GM23338 (cell line): ENCODE results near the gene PLIN4. TPM values are rescaled to one million over a fixed set of nuclear protein-coding genes. Genes with fewer than 3 reads are reported as not detected.

Source experiments
- ATAC-seq: fragments of 200-7000 bp; cut with Tn5 transposase; 3 replicates; pipeline ENCODE4 v1.9.1; 2020
- DNase-seq: peaks from one replicate; pipeline ENCODE4 v3.0.0-alpha.2; 2015; ENCODE audit warnings: low spot score
- H2AFZ ChIP-seq: fragments of 200-600 bp; sonication (generic); 2 replicates; pipeline ENCODE4 v1.8.0; 2016; ENCODE audit warnings: antibody characterized with exemption, mild to moderate bottlenecking, moderate library complexity
- H3F3A ChIP-seq: fragments of 200-600 bp; sonication (generic); replicated peaks from 2 replicates; pipeline ENCODE4 v1.8.0; 2017; ENCODE audit warnings: antibody characterized with exemption, mixed run types, low read depth
- H3K27ac ChIP-seq: fragments of 200-600 bp; sonication (generic); 2 replicates; pipeline ENCODE4 v1.6.1; 2016; ENCODE audit warnings: low read depth
- H3K27me3 ChIP-seq: fragments of 200-600 bp; sonication (generic); 2 replicates; pipeline ENCODE4 v1.8.0; 2016; ENCODE audit warnings: mild to moderate bottlenecking, mixed run types, moderate library complexity; ENCODE audit not compliant: insufficient read depth
- H3K36me3 ChIP-seq: fragments of 200-600 bp; sonication (generic); 2 replicates; pipeline ENCODE4 v1.8.0; 2016; ENCODE audit warnings: mild to moderate bottlenecking; ENCODE audit not compliant: insufficient read depth
- H3K4me1 ChIP-seq: fragments of 200-600 bp; sonication (generic); 2 replicates; pipeline ENCODE4 v1.8.0; 2016; ENCODE audit warnings: mild to moderate bottlenecking, moderate library complexity; ENCODE audit not compliant: insufficient read depth
- H3K4me2 ChIP-seq: fragments of 200-600 bp; sonication (generic); 2 replicates; pipeline ENCODE4 v1.7.1; 2017; ENCODE audit warnings: mixed run types
- H3K4me3 ChIP-seq: fragments of 200-600 bp; sonication (generic); 2 replicates; pipeline ENCODE4 v1.6.1; 2016; ENCODE audit warnings: mixed run types
- H3K79me2 ChIP-seq: fragments of 200-600 bp; sonication (generic); replicated peaks from 2 replicates; pipeline ENCODE4 v1.8.0; 2017; ENCODE audit warnings: mild to moderate bottlenecking; ENCODE audit not compliant: insufficient read depth
- H3K9me2 ChIP-seq: fragments of 200-600 bp; sonication (generic); 2 replicates; pipeline ENCODE4 v1.8.0; 2017; ENCODE audit not compliant: insufficient read depth
- H4K20me1 ChIP-seq: fragments of 200-600 bp; sonication (generic); replicated peaks from 2 replicates; pipeline ENCODE4 v1.8.0; 2017; ENCODE audit warnings: mild to moderate bottlenecking; ENCODE audit not compliant: insufficient read depth
- H3K27ac Mint-ChIP-seq: 2 replicates; pipeline ENCODE4 v1.8.0; 2020; ENCODE audit warnings: inconsistent platforms, mild to moderate bottlenecking, moderate library complexity, mixed read lengths
- H3K27me3 Mint-ChIP-seq: 3 replicates; pipeline ENCODE4 v1.8.0; 2022; ENCODE audit warnings: low read depth, mild to moderate bottlenecking, moderate library complexity, mixed read lengths, inconsistent platforms; ENCODE audit not compliant: insufficient read depth, poor library complexity
- H3K36me3 Mint-ChIP-seq: 3 replicates; pipeline ENCODE4 v1.8.0; 2021; ENCODE audit warnings: low read depth, mild to moderate bottlenecking, inconsistent platforms, moderate library complexity, mixed read lengths
- H3K4me1 Mint-ChIP-seq: 3 replicates; pipeline ENCODE4 v1.8.0; 2020; ENCODE audit warnings: mild to moderate bottlenecking, inconsistent platforms, mixed read lengths
- H3K4me3 Mint-ChIP-seq: 3 replicates; pipeline ENCODE4 v1.8.0; 2021; ENCODE audit warnings: moderate library complexity, mild to moderate bottlenecking, inconsistent platforms, mixed read lengths
- H3K9me3 Mint-ChIP-seq: 3 replicates; pipeline ENCODE4 v1.8.0; 2020; ENCODE audit warnings: moderate library complexity, mild to moderate bottlenecking, inconsistent platforms, mixed read lengths
- CREB1 ChIP-seq: fragments of 250-450 bp; sonication (Bioruptor Pico); IDR thresholded peaks from 2 replicates; pipeline ENCODE4 v1.5.0; 2020; ENCODE audit warnings: low read depth, mild to moderate bottlenecking, moderate library complexity
- ETS1 ChIP-seq: IDR thresholded peaks from 2 replicates; pipeline ENCODE4 v1.6.1; 2016; ENCODE audit warnings: antibody characterized with exemption
- EZH2 ChIP-seq: fragments of 200-600 bp; sonication (generic); IDR thresholded peaks from one replicate; pipeline ENCODE4 v1.8.0; 2017; ENCODE audit warnings: antibody characterized with exemption, mild to moderate bottlenecking, low read depth; ENCODE audit not compliant: unreplicated experiment
- EZH2phosphoT487 ChIP-seq: fragments of 200-600 bp; sonication (generic); IDR thresholded peaks from one replicate; pipeline ENCODE4 v1.8.1; 2018; ENCODE audit warnings: antibody characterized with exemption; ENCODE audit not compliant: unreplicated experiment
- JUNB ChIP-seq: IDR thresholded peaks from one replicate; pipeline ENCODE4 v1.6.1; 2016; ENCODE audit warnings: antibody characterized with exemption; ENCODE audit not compliant: unreplicated experiment
- NANOG ChIP-seq: IDR thresholded peaks from 2 replicates; pipeline ENCODE4 v1.6.1; 2016; ENCODE audit warnings: antibody characterized with exemption, borderline replicate concordance
- POLR2AphosphoS5 ChIP-seq: IDR thresholded peaks from 2 replicates; pipeline ENCODE4 v1.6.1; 2016; ENCODE audit warnings: antibody characterized with exemption, low read depth
- REST ChIP-seq: IDR thresholded peaks from one replicate; pipeline ENCODE4 v1.6.1; 2018; ENCODE audit warnings: antibody characterized with exemption; ENCODE audit not compliant: unreplicated experiment
- STAT1 ChIP-seq: IDR thresholded peaks from one replicate; pipeline ENCODE4 v1.6.1; 2016; ENCODE audit warnings: antibody characterized with exemption; ENCODE audit not compliant: unreplicated experiment
- polyA plus RNA-seq: library from polyadenylated mRNA; unstranded; fragments of >200 nt; fragmentation: Nextera tagmentation; extraction: Ambion mirVana; gene quantifications from 2 replicates; pipeline ENCODE4 v1.2.1, GENCODE V29; 2016
- total RNA-seq: library from RNA; depleted of rRNA; stranded (reverse); fragments of >200 nt; shearing (Covaris generic); gene quantifications from 2 replicates; pipeline ENCODE4 v1.2.3, GENCODE V29; 2014

Gene PLIN4
- total and polyA plus RNA-seq, 2 experiments from 2014 or later, result 0.19 to 0.59 TPM

DNA sequence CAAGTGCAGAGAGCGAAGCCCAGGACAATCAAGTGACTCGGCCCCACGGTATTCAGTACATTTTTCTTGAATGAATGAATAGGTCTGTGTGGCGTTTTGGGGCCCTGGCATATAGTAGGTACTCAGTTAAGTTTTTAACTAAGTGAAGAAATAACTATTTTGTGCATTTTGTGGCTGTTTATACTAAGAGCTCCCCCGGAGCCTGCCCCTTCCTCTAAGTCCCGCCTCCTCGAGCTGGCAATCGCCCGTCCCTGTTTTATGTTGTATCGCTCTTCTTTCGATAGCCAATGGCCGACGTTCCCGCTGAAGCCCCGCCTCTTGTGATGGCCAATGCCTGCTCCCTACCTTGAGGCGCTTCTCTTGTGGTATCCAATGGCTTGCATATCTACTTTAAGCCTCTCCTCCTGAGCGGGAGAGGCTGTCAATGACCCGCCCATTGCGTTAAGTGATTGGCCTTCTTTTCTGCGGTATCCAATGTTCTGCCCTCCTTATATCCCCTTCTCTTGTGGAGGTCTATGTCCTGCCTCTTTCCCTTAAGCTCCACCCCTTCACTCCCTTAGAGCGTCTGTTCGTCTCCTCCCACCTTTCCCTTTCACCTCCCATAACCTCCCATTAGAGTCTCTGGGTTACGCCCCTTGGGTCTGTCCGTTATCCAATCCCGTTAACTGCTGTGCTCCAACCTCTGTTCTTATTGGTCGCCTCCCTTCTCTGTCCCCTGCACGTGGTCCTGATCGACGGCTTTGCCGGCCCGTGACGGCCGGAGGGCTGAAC lies 46.7 kb downstream of the PLIN4 start:
- Histone ChIP-seq H3K36me3 (0 out of 2 replicates have a peak, but pooled peaks cover 9% of the 10 kb centered on the region), H4K20me1 (peaks cover 8% of the 10 kb centered on the region), H3K27me3 (no peaks in the 10 kb centered on the region), H3K9me2 (no peaks in the 10 kb centered on the region), H3K79me2 (peaks cover 33% of the 10 kb centered on the region), H3K4me1 (peaks cover 9% of the 10 kb centered on the region; the same call in 1 of the 2 replicates), H3K27ac (peak overlapping the region; percentile 6; the same call in 1 of the 2 replicates), H2AFZ (no peak overlapping the region; the same call in 1 of the 2 replicates), H3K4me2 (peak overlapping the region; percentile 58), H3K4me3 (peak overlapping the region; percentile 48), H3F3A (peaks cover 12% of the 10 kb centered on the region; the same call in 1 of the 2 replicates)
- no peak for TF ChIP-seq STAT1
- peak; percentile 87 for TF ChIP-seq CREB1 (CRISPR knock-in tag)
- TF ChIP-seq POLR2AphosphoS5, result peak; percentile 33; the same call in 1 of the 2 replicates
- Mint-ChIP-seq H3K36me3 (peaks cover 4% of the 10 kb centered on the region), H3K4me3 (no peak overlapping the region), H3K4me1 (peaks cover 13% of the 10 kb centered on the region), H3K9me3 (no peaks in the 10 kb centered on the region), H3K27me3 (peaks cover 11% of the 10 kb centered on the region), H3K27ac (no peak overlapping the region)
- DNase-seq, result peak; percentile 100
- peak; percentile 85 for ATAC-seq

- Mint-ChIP-seq H3K9me3 (no peaks in the 10 kb centered on the region), H3K27me3 (no peaks in the 10 kb centered on the region), H3K4me1 (0 out of 3 replicates have a peak, but pooled peaks cover 3% of the 10 kb centered on the region), H3K4me3 (no peak overlapping the region), H3K36me3 (no peaks in the 10 kb centered on the region), H3K27ac (no peak overlapping the region)
- Histone ChIP-seq H3K4me2 (no peak overlapping the region), H3K4me1 (no peaks in the 10 kb centered on the region), H3K4me3 (no peak overlapping the region), H3F3A (no peaks in the 10 kb centered on the region), H4K20me1 (no peaks in the 10 kb centered on the region; the same call in 1 of the 2 replicates), H3K27ac (no peak overlapping the region), H3K79me2 (peaks cover 5% of the 10 kb centered on the region), H3K27me3 (no peaks in the 10 kb centered on the region), H2AFZ (no peak overlapping the region), H3K9me2 (no peaks in the 10 kb centered on the region), H3K36me3 (no peaks in the 10 kb centered on the region)
- ATAC-seq (no peak), DNase-seq (no peak)
- no peak for TF ChIP-seq CREB1 (CRISPR knock-in tag)
- no peak for TF ChIP-seq REST
- TF ChIP-seq NANOG, result no peak
- no peak for TF ChIP-seq JUNB
- TF ChIP-seq EZH2phosphoT487, result no peak
- no peak for TF ChIP-seq ETS1
- TF ChIP-seq EZH2, result no peak
Observed at GRCh38 chr19:4467835-4468234, 50.5 kb downstream of the PLIN4 start.
